RKO (cell line): Measurements from ENCODE around the gene MACROD2.
"Not testable (repeated sequence)": the region's sequence is repeated elsewhere in the genome, so short reads cannot be mapped to it uniquely, and the experiment has no call there.

Source experiments
- DNase-seq: peaks from one replicate; pipeline ENCODE4 v3.0.0-alpha.2; 2016; ENCODE audit warnings: low spot score

MACROD2 gene

GRCh38 chr20:15759594-15759993, 1764.3 kb downstream of the MACROD2 start:
- DNase-seq, result no peak

- no peak for DNase-seq
Measured at GRCh38 chr20:15760001-15760621, 1764.8 kb downstream of the MACROD2 start.

GRCh38 chr20:15763366-15763765, 1768.0 kb downstream of the MACROD2 start:
- DNase-seq, result no peak

GRCh38 chr20:15767586-15767985, 1772.3 kb downstream of the MACROD2 start:
- DNase-seq, result no peak

- no peak for DNase-seq
Measured at GRCh38 chr20:15767999-15768741, 1772.9 kb downstream of the MACROD2 start.

GRCh38 chr20:15772826-15773225, 1777.5 kb downstream of the MACROD2 start:
- no peak for DNase-seq

- DNase-seq, result no peak
Measured at GRCh38 chr20:15774926-15775325, 1779.6 kb downstream of the MACROD2 start.

- DNase-seq, result no peak
Measured at GRCh38 chr20:15776770-15777466, 1781.6 kb downstream of the MACROD2 start.

- DNase-seq, result no peak
Measured at GRCh38 chr20:15784020-15784419, 1788.7 kb downstream of the MACROD2 start.

- no peak for DNase-seq
Measured at GRCh38 chr20:15789079-15789478, 1793.8 kb downstream of the MACROD2 start.

GRCh38 chr20:15792855-15793254, 1797.5 kb downstream of the MACROD2 start:
- no peak for DNase-seq

- DNase-seq, result no peak
Measured at GRCh38 chr20:15794409-15794808, 1799.1 kb downstream of the MACROD2 start.

- DNase-seq, result no peak
Measured at GRCh38 chr20:15795305-15796019, 1800.1 kb downstream of the MACROD2 start.

GRCh38 chr20:15799871-15800270, 1804.6 kb downstream of the MACROD2 start:
- peak; percentile 9 for DNase-seq

- DNase-seq, result no peak
Measured at GRCh38 chr20:15802020-15802419, 1806.7 kb downstream of the MACROD2 start.

- no peak for DNase-seq
Measured at GRCh38 chr20:15805154-15805553, 1809.8 kb downstream of the MACROD2 start.

- no peak for DNase-seq
Measured at GRCh38 chr20:15806105-15806504, 1810.8 kb downstream of the MACROD2 start.

GRCh38 chr20:15807271-15807670, 1812.0 kb downstream of the MACROD2 start:
- DNase-seq, result no peak

- DNase-seq, result not testable (repeated sequence)
Measured at GRCh38 chr20:15807771-15808170, 1812.5 kb downstream of the MACROD2 start.

- no peak for DNase-seq
Measured at GRCh38 chr20:15811951-15812350, 1816.6 kb downstream of the MACROD2 start.

GRCh38 chr20:15812696-15813095, 1817.4 kb downstream of the MACROD2 start:
- no peak for DNase-seq

GRCh38 chr20:15814360-15814759, 1819.0 kb downstream of the MACROD2 start:
- DNase-seq, result no peak
